Adrenal gland (tissue), 12 donors: ENCODE data around the gene FGF22. TPM values are rescaled to one million over a fixed set of nuclear protein-coding genes. Genes with fewer than 3 reads are reported as not detected.

Experiments used
- DNase-seq, 7 donors: peaks; one replicate each; pipeline ENCODE4 v3.0.0-alpha.2; 2019 to 2020
- H3K27ac ChIP-seq, 5 donors: fragments of 200-600 bp; sonication (generic) in 4 of 5; 1 replicate in 3 of 5; 2 replicates in 2 of 5; pipeline versions ENCODE4 v1.5.1 to v1.8.0; 2016 to 2020; ENCODE audit warnings: mild to moderate bottlenecking in 1 of 5
- H3K27me3 ChIP-seq: fragments of 200-600 bp; 2 replicates; pipeline ENCODE4 v1.8.0; 2021
- H3K36me3 ChIP-seq, 2 donors: fragments of 200-600 bp; replicated peaks in 1 of 2; 1 replicate in 1 of 2; 2 replicates in 1 of 2; pipeline versions ENCODE4 v1.5.1 to v1.8.0; 2018 to 2022
- H3K4me1 ChIP-seq, 2 donors: fragments of 200-600 bp; replicated peaks in 1 of 2; 1 replicate in 1 of 2; 2 replicates in 1 of 2; pipeline versions ENCODE4 v1.5.1 to v1.8.0; 2018 to 2021
- H3K4me3 ChIP-seq, 4 donors: fragments of 200-600 bp; sonication (generic) in 3 of 4; one replicate each; pipeline ENCODE4 v1.5.1; 2016 to 2018
- H3K9me3 ChIP-seq, 3 donors: fragments of 200-600 bp; sonication (generic) in 1 of 3; replicated peaks in 1 of 3; 1 replicate in 2 of 3; 2 replicates in 1 of 3; pipeline versions ENCODE4 v1.5.1 to v1.8.0; 2016 to 2021
- POLR2A ChIP-seq, 2 donors: fragments of 450-650 bp; IDR thresholded peaks; one replicate each; pipeline ENCODE4 v1.6.1; 2017; ENCODE audit warnings: antibody characterized with exemption in 2 of 2, mild to moderate bottlenecking in 2 of 2, moderate library complexity in 1 of 2
- WGBS, 4 donors: extraction: QIAGEN DNeasy Blood & Tissue Kit in 2 of 4; methylation state at CpG; one replicate each; pipeline versions ENCODE4 v1.1.5 to v1.1.7; 2013 to 2017; 5-methylcytosine and 5-hydroxymethylcytosine counted together
- intact Hi-C, 2 donors: fragments of 100-400 bp; cut with DNase I; formaldehyde crosslinking; loops; one replicate each; pipeline versions ENCODE4 v1.14.1 to v1.15.0; 2022 to 2023
- polyA plus RNA-seq, 3 donors: library from polyadenylated mRNA; stranded (reverse); fragments of 200-250 nt in 2 of 3; fragments of 350-450 nt in 1 of 3; fragmentation: Illumina TruSeq in 1 of 3; extraction: RNeasy Lipid Tissue Mini Kit (QIAGEN cat#74804) in 1 of 3; gene quantifications; one replicate each; pipeline ENCODE4 v1.2.3, GENCODE V29; 2013 to 2014
- total RNA-seq, 9 donors: library from RNA; depleted of rRNA in 4 of 9; stranded (reverse); fragments of >200 nt in 4 of 9; fragments of 120-200 nt in 1 of 9; fragmentation: NEBNext Ultra II Directional in 1 of 9; extraction: Animal tissue kit (Norgen Biotek cat#: 25700) in 1 of 9; gene quantifications; one replicate each; pipeline versions ENCODE4 v1.1.0 to v1.2.4, GENCODE V29; 2013 to 2023
- TF ChIP-seq, protein P1 (sequence below), 6 experiments: fragments of 450-650 bp in 4 of 6; fragments of 200-600 bp in 2 of 6; sonication (generic) in 1 of 6; IDR thresholded peaks; 1 replicate in 5 of 6; 2 replicates in 1 of 6; pipeline versions ENCODE4 v1.5.1 to v1.8.0; 2016 to 2021; ENCODE audit warnings: antibody characterized with exemption in 6 of 6, mild to moderate bottlenecking in 2 of 6, moderate library complexity in 1 of 6
- donor health status: healthy with polysubstance abuse.
- donor health status: Bipolar disorder and iron deficiency.
- donor health status: DM: yes; HTN: yes; CAD: no.
- donor health status: DM: no; HTN: no; CAD: no.
- donor health status: DM: no; HTN: no; CAD: no.
- donor health status: DM: yes; HTN: yes; CAD: no.

The FGF22 gene
- total and polyA plus RNA-seq, 12 donors, result 0.14 to 1.2 (median 0.31) TPM; not detected in 6

DNA sequence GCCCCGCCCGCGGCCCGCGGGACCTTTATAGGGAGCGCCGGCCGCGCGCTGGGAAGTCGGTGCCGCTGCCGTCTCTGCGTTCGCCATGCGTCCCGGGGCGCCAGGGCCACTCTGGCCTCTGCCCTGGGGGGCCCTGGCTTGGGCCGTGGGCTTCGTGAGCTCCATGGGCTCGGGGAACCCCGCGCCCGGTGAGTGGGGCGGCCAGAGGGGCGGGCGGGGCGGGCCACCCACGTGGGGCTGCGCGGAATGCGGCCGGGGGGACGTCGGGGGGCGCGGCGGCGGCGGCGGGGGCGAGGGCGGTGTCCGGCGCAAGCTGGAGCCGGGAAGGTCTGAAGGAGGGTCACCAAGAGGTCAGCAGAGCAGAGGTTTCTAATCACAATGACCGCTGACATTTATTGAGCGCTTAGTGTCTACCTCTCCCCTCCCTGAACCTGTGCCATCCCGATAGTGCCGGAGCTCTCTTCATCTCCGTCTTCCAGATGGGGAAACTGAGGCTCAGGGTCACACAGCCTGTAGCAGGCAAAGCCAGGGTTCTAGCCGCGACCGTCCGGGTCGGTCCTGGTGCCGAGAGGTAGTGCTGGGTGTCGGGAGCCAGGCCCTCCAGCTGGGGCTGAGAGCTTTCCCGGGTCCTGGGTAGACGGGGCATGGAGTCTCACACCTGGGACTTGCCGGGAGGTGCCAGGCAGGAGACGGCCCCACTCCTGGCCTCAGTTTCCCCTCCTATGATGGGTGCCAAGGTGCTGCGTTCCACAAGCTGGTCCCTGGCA, 36.8 kb downstream of the FGF22 start, which contains the start of gene FSTL3:
TSS of gene FSTL3 (plus strand) at position 54 of the 767 bp plus-strand sequence. CDS start at position 86, 32 bp downstream.
- Histone ChIP-seq H3K36me3 (no peaks in the 10 kb centered on the region), H3K27ac (peak within 1 kb of the TSS; percentile 68 to 98 (median 91)), H3K4me3 (peak within 1 kb of the TSS in 3 of 4 donors; percentile 13 to 65 (median 43)), H3K27me3 (no peaks in the 10 kb centered on the region), H3K9me3 (no peaks in the 10 kb centered on the region), H3K4me1 (peaks cover 38 to 47% of the 10 kb centered on the region in 2 donors)
- WGBS, 4 donors, result 0 to 7% (median 3%) methylated on average over 8 to 63 of the region's 63 CpGs
- TF ChIP-seq, protein P1, sequence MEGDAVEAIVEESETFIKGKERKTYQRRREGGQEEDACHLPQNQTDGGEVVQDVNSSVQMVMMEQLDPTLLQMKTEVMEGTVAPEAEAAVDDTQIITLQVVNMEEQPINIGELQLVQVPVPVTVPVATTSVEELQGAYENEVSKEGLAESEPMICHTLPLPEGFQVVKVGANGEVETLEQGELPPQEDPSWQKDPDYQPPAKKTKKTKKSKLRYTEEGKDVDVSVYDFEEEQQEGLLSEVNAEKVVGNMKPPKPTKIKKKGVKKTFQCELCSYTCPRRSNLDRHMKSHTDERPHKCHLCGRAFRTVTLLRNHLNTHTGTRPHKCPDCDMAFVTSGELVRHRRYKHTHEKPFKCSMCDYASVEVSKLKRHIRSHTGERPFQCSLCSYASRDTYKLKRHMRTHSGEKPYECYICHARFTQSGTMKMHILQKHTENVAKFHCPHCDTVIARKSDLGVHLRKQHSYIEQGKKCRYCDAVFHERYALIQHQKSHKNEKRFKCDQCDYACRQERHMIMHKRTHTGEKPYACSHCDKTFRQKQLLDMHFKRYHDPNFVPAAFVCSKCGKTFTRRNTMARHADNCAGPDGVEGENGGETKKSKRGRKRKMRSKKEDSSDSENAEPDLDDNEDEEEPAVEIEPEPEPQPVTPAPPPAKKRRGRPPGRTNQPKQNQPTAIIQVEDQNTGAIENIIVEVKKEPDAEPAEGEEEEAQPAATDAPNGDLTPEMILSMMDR (IDR thresholded peaks at IDR 0.05), result no peak
- TF ChIP-seq POLR2A (IDR thresholded peaks at IDR 0.05), result peak; percentile 11 to 61
- DNase-seq, result peak in 4 of 7 donors; percentile 44 to 59 (median 54)
- intact Hi-C loops, result no loop called here

DNA sequence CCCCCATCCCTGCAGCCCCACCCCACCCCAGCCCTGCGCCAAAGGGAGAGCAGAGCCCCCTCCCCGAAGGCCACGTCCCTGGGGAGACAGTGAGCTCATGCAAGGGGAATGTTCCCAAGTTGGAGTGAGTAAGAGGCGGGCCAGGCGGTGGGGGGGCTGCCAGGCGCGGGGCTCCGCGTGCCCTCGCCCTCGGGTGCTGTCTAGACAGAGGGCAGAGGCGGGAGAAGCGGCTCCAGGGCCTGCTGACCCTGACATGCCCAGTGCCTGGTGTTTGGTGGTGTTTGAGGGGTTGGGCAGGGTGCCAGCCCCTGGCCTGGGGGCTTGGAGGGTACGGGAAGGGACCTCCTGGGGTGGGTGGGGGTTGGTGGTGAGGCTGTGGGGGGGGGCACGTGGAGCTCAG, 37.5 kb downstream of the FGF22 start:
- no peaks in the 10 kb centered on the region for H3K36me3 ChIP-seq
- H3K4me3 ChIP-seq, result peak overlapping the region in 2 of 4 donors; percentile 43 to 65
- DNase-seq, result peak; percentile 88 to 94 (median 93)
- TF ChIP-seq POLR2A (IDR thresholded peaks at IDR 0.05), result peak in 1 of 2 donors; percentile 62
- TF ChIP-seq, protein P1 (IDR thresholded peaks at IDR 0.05), result no peak
- H3K27ac ChIP-seq, result peak overlapping the region; percentile 68 to 98 (median 91)
- H3K4me1 ChIP-seq, result peaks cover 38 to 47% of the 10 kb centered on the region in 2 donors
- no peaks in the 10 kb centered on the region for H3K9me3 ChIP-seq
- WGBS, 4 donors, result 6 to 19% (median 9%) methylated on average over 3 to 15 of the region's 15 CpGs
- intact Hi-C loops, result no loop called here
- H3K27me3 ChIP-seq, result no peaks in the 10 kb centered on the region

DNA sequence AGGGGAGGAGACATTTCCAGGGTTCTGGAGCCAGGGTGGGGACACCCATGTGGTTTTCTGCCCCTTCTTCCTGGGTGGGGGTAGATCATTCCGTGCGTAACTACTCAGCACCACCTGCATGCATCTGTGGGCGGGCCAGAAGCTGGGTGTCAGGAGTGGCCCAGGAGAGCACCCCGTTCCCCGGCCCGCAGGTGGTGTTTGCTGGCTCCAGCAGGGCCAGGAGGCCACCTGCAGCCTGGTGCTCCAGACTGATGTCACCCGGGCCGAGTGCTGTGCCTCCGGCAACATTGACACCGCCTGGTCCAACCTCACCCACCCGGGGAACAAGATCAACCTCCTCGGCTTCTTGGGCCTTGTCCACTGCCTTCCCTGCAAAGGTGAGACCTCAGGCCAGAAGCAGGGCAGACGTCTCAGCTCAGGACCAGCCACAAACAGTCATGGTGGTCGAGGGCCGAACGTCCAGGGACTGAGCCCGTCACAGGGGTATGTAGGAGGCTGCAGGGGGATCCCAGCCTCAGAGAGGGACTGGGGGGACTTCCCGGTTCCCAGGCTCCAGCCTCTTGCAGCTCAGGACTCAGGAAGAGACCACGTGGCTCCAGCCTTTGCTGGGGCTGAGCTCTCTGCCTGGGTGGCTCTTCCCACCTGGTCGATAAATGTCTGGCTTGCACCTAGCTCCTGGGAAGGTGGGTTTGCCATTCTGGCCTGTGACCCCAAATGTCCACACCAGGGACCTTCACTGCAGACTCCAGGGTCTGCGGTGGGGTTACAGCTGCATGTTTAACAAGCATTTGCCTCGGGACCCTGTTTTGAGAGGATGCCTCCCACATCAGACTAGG, 38.1 kb downstream of the FGF22 start:
- DNase-seq, result peak in 4 of 7 donors; percentile 41 to 58 (median 46)
- TF ChIP-seq, protein P1 (IDR thresholded peaks at IDR 0.05), result no peak
- TF ChIP-seq POLR2A (IDR thresholded peaks at IDR 0.05), result no peak
- no peaks in the 10 kb centered on the region for H3K36me3 ChIP-seq
- H3K4me1 ChIP-seq, result peaks cover 38 to 47% of the 10 kb centered on the region in 2 donors
- no peaks in the 10 kb centered on the region for H3K9me3 ChIP-seq
- WGBS, 4 donors, result 44 to 61% (median 48%) methylated on average over 5 to 22 of the region's 22 CpGs
- peak overlapping the region in 1 of 4 donors; percentile 43 for H3K4me3 ChIP-seq
- no peaks in the 10 kb centered on the region for H3K27me3 ChIP-seq
- intact Hi-C loops, result no loop called here
- H3K27ac ChIP-seq, result peak overlapping the region; percentile 48 to 98 (median 91)
